GM12878 (cell line): ENCODE measurements around the gene ITPR3. TPM values are rescaled to one million over a fixed set of nuclear protein-coding genes. Genes with fewer than 3 reads are reported as not detected.

ENCODE experiments used
- ATAC-seq: fragments of 200-7000 bp; cut with Tn5 transposase; 3 replicates; pipeline ENCODE4 v1.9.1; 2020; ENCODE audit warnings: mild to moderate bottlenecking, moderate library complexity
- BruUV-seq: library from RNA; stranded (reverse); fragments of 400-500 nt; replicated peaks from 2 replicates; lab custom pipeline; 2021; lab: Mats Ljungman, UMichigan
- CTCF ChIA-PET: fragments of 300-600 bp; sonication (Branson Sonifier 250); formaldehyde crosslinking; extraction: SDS; loops from one replicate; lab custom pipeline; 2021; ENCODE audit warnings: inconsistent platforms; lab: Yijun Ruan, JAX
- POLR2A ChIA-PET: fragments of 350-600 bp; formaldehyde crosslinking; extraction: SDS; loops from one replicate; lab custom pipeline; 2021; ENCODE audit warnings: inconsistent platforms; lab: Charles Lee
- RAD21 ChIA-PET: fragments of 300-600 bp; sonication (Branson Sonifier 250); formaldehyde crosslinking; loops from one replicate; lab custom pipeline; 2023; ENCODE audit warnings: antibody characterized with exemption; ENCODE audit not compliant: unreplicated experiment; lab: Charles Lee
- SMC1A ChIA-PET: fragments of 300-600 bp; sonication (Branson Sonifier 250); formaldehyde crosslinking; loops from one replicate; lab custom pipeline; 2023; ENCODE audit not compliant: unreplicated experiment, uncharacterized antibody; lab: Charles Lee
- DNase-seq: peaks from one replicate; pipeline ENCODE4 v3.0.0-alpha.2; 2011; ENCODE audit warnings: low read depth, low spot score
- FAIRE-seq: peaks from 3 replicates; lab custom pipeline; 2011; peaks lifted over from hg19 to GRCh38; lab: Jason Lieb, UNC
- H2AFZ ChIP-seq: 2 replicates; pipeline ENCODE4 v1.6.0; 2011; ENCODE audit warnings: low read depth, low read length, control low read depth; ENCODE audit not compliant: control insufficient read depth
- H3K27ac ChIP-seq: 2 replicates; pipeline ENCODE4 v1.5.1; 2011; ENCODE audit warnings: control low read depth; ENCODE audit not compliant: control insufficient read depth, insufficient read depth
- H3K27me3 ChIP-seq, 2 experiments: replicated peaks in 1 of 2; 2 replicates each; pipeline versions ENCODE4 v1.6.0 to v1.6.1; 2011; ENCODE audit warnings: low read length in 1 of 2; ENCODE audit not compliant: control insufficient read depth in 2 of 2, insufficient read depth in 2 of 2
- H3K36me3 ChIP-seq, 2 experiments: 2 replicates each; pipeline ENCODE4 v1.5.1; 2011; ENCODE audit warnings: low read length in 1 of 2; ENCODE audit not compliant: control insufficient read depth in 2 of 2, insufficient read depth in 2 of 2
- H3K4me1 ChIP-seq: 2 replicates; pipeline ENCODE4 v1.6.1; 2011; ENCODE audit warnings: mild to moderate bottlenecking, low read length, moderate library complexity, mixed read lengths; ENCODE audit not compliant: control insufficient read depth, insufficient read depth
- H3K4me2 ChIP-seq: 2 replicates; pipeline ENCODE4 v1.6.0; 2011; ENCODE audit warnings: control low read depth; ENCODE audit not compliant: control insufficient read depth, insufficient read depth
- H3K4me3 ChIP-seq: fragments of 200-600 bp; sonication (generic); 2 replicates; pipeline ENCODE4 v1.5.1; 2016
- H3K79me2 ChIP-seq: 2 replicates; pipeline ENCODE4 v1.6.0; 2011; ENCODE audit warnings: low read length; ENCODE audit not compliant: control insufficient read depth, insufficient read depth
- H3K9ac ChIP-seq: 2 replicates; pipeline ENCODE4 v1.8.0; 2011; ENCODE audit warnings: low read length, control low read depth, mixed read lengths; ENCODE audit not compliant: control insufficient read depth, insufficient read depth
- H3K9me3 ChIP-seq: replicated peaks from 3 replicates; pipeline ENCODE4 v1.5.1; 2011; ENCODE audit warnings: mild to moderate bottlenecking, low read length; ENCODE audit not compliant: control insufficient read depth, insufficient read depth
- H4K20me1 ChIP-seq: 2 replicates; pipeline ENCODE4 v1.6.0; 2011; ENCODE audit not compliant: control insufficient read depth, insufficient read depth
- ATF7 ChIP-seq: fragments of 450-650 bp; IDR thresholded peaks from 2 replicates; pipeline ENCODE4 v1.6.1; 2016; ENCODE audit warnings: low read depth, mild to moderate bottlenecking
- IRF4 ChIP-seq: IDR thresholded peaks from 2 replicates; pipeline ENCODE4 v1.6.1; 2011; ENCODE audit warnings: low read depth, low read length
- KLF5 ChIP-seq: fragments of 450-650 bp; IDR thresholded peaks from 2 replicates; pipeline ENCODE4 v1.6.1; 2014; ENCODE audit warnings: mild to moderate bottlenecking; ENCODE audit not compliant: partially characterized antibody
- MTA3 ChIP-seq: IDR thresholded peaks from 2 replicates; pipeline ENCODE4 v1.6.1; 2012; ENCODE audit warnings: low read length, inconsistent platforms, borderline replicate concordance
- PAX5 ChIP-seq: IDR thresholded peaks from 2 replicates; pipeline ENCODE4 v1.6.1; 2011; ENCODE audit warnings: low read depth, low read length, borderline replicate concordance
- PBX3 ChIP-seq: IDR thresholded peaks from 2 replicates; pipeline ENCODE4 v1.6.1; 2011; ENCODE audit warnings: mild to moderate bottlenecking, low read depth, low read length, moderate library complexity; ENCODE audit not compliant: insufficient replicate concordance
- POLR2A ChIP-seq: IDR thresholded peaks from 2 replicates; pipeline ENCODE4 v1.6.1; 2011; ENCODE audit warnings: low read depth, mild to moderate bottlenecking, low read length
- RBBP5 ChIP-seq: fragments of 200-600 bp; sonication (generic); conservative IDR thresholded peaks from 2 replicates; pipeline ENCODE4 v1.6.1; 2016
- RFX5 ChIP-seq: IDR thresholded peaks from 2 replicates; pipeline ENCODE4 v1.6.1; 2011; ENCODE audit warnings: low read depth, low read length, improper control_type of control experiment
- SMAD1 ChIP-seq: fragments of 450-650 bp; IDR thresholded peaks from 2 replicates; pipeline ENCODE4 v1.6.1; 2018; ENCODE audit warnings: mild to moderate bottlenecking, low read depth; ENCODE audit not compliant: partially characterized antibody
- SMARCA5 ChIP-seq: fragments of 450-650 bp; IDR thresholded peaks from 2 replicates; pipeline ENCODE4 v1.6.1; 2017; ENCODE audit warnings: mild to moderate bottlenecking
- STAT1 ChIP-seq: fragments of 450-650 bp; conservative IDR thresholded peaks from 2 replicates; pipeline ENCODE4 v1.6.1; 2014; ENCODE audit warnings: antibody characterized with exemption, mild to moderate bottlenecking
- STAT3 ChIP-seq: IDR thresholded peaks from 2 replicates; pipeline ENCODE4 v1.6.1; 2011; ENCODE audit warnings: low read depth, low read length, improper control_type of control experiment
- TAF1 ChIP-seq: IDR thresholded peaks from 2 replicates; pipeline ENCODE4 v1.6.1; 2011; ENCODE audit warnings: mild to moderate bottlenecking, low read depth, low read length, borderline replicate concordance
- TCF3 ChIP-seq: IDR thresholded peaks from 2 replicates; pipeline ENCODE4 v1.6.1; 2012; ENCODE audit warnings: low read depth, mild to moderate bottlenecking, low read length, borderline replicate concordance; ENCODE audit not compliant: insufficient read depth
- ZBTB4 ChIP-seq: fragments of 450-650 bp; formaldehyde crosslinking; IDR thresholded peaks from 2 replicates; pipeline ENCODE4 v1.4.0; 2022; ENCODE audit warnings: mild to moderate bottlenecking, moderate library complexity
- ZNF687 ChIP-seq: fragments of 450-650 bp; IDR thresholded peaks from 2 replicates; pipeline ENCODE4 v1.6.1; 2017; ENCODE audit warnings: mild to moderate bottlenecking, moderate library complexity
- WGBS: methylation state at CpG from one replicate; pipeline ENCODE4 v1.1.6; 2016; ENCODE audit warnings: low lambda C conversion rate; ENCODE audit not compliant: insufficient replicate concordance, insufficient coverage; ENCODE audit errors: missing lambda C conversion rate; 5-methylcytosine and 5-hydroxymethylcytosine counted together
- in situ Hi-C: fragments of 300-500 bp; cut with MboI; formaldehyde crosslinking; loops from 9 replicates; pipeline ENCODE4 v1.14.3; 2018; ENCODE audit warnings: mixed read lengths
- intact Hi-C: fragments of 100-400 bp; cut with micrococcal nuclease; formaldehyde crosslinking; loops from one replicate; pipeline ENCODE4 v1.14.2; 2022; ENCODE audit not compliant: unreplicated experiment
- polyA plus RNA-seq, 11 experiments: library from polyadenylated mRNA; depleted of rRNA in 4 of 11; unstranded in 6 of 11; stranded (reverse) in 5 of 11; fragments of >200 nt; fragmentation: Nextera tagmentation in 4 of 11; fragmentation: Illumina TruSeq in 1 of 11; extraction: Ambion mirVana in 4 of 11; extraction: Trizol in 1 of 11; gene quantifications; 1 replicate in 1 of 11; 2 replicates in 10 of 11; pipeline versions ENCODE4 v1.2.1 to v1.2.3, GENCODE V29; 2011 to 2016; ENCODE audit warnings: inconsistent platforms in 2 of 11, missing spikeins in 2 of 11, low read depth in 1 of 11
- total RNA-seq, 4 experiments: library from RNA; depleted of rRNA in 3 of 4; stranded (reverse); fragments of >200 nt in 3 of 4; fragmentation: Illumina TruSeq in 1 of 4; extraction: Trizol in 1 of 4; gene quantifications; 2 replicates each; pipeline versions ENCODE4 v1.2.1 to v1.2.3, GENCODE V29; 2013 to 2021

The ITPR3 gene
- total and polyA plus RNA-seq, 10 of the 15 experiments (the other 5 are each of a cell fraction or from before 2014, with no cell fraction given): 0.32 to 34.0 (median 11.9) TPM

- ChIA-PET RAD21 (no interaction called here), SMC1A (no interaction called here), POLR2A (no interaction called here), CTCF (no interaction called here)
- Histone ChIP-seq H4K20me1 (no peaks in the 10 kb centered on the region), H3K9me3 (no peaks in the 10 kb centered on the region; the same call in 2 of the 3 replicates), H3K27ac (no peak overlapping the region), H3K4me1 (no peaks in the 10 kb centered on the region), H3K36me3 (no peaks in the 10 kb centered on the region), H3K79me2 (no peaks in the 10 kb centered on the region; the same call in 1 of the 2 replicates), H3K27me3 (no peaks in the 10 kb centered on the region), H3K4me3 (no peak overlapping the region), H2AFZ (no peak overlapping the region), H3K4me2 (no peak overlapping the region), H3K9ac (no peak overlapping the region)
- BruUV-seq: no TSS peak
- FAIRE-seq: no peak
- whole genome bisulfite sequencing: 88% methylated on average over 2 of the region's 2 CpGs
- no peak for ATAC-seq
- intact Hi-C loops: no loop called here
- TF ChIP-seq ZNF687 (no peak), STAT3 (no peak), TCF3 (no peak), SMAD1 (no peak), RBBP5 (no peak), MTA3 (no peak), RFX5 (no peak), SMARCA5 (no peak), ATF7 (no peak), POLR2A (no peak), STAT1 (no peak), ZBTB4 (no peak), PBX3 (no peak), PAX5 (no peak), KLF5 (no peak), TAF1 (no peak), IRF4 (no peak)
- DNase-seq: no peak
- in situ Hi-C loops: no loop called here
Observed at GRCh38 chr6:33616113-33616512, 5.0 kb upstream of the ITPR3 start.
